Stomach (tissue), 4 donors: ENCODE measurements around the gene TRIM60.

Experiments
- POLR2A ChIP-seq, 4 donors: fragments of 450-650 bp; IDR thresholded peaks; one replicate each; pipeline ENCODE4 v1.6.1; 2016; ENCODE audit warnings: antibody characterized with exemption in 4 of 4, control low read depth in 2 of 4, mild to moderate bottlenecking in 1 of 4, moderate library complexity in 1 of 4
- POLR2AphosphoS5 ChIP-seq, 3 donors: sonication (generic); formaldehyde crosslinking; IDR thresholded peaks; one replicate each; pipeline ENCODE4 v1.6.1; 2016; ENCODE audit warnings: antibody characterized with exemption in 3 of 3
- TF ChIP-seq, protein P1 (sequence below), 7 experiments: fragments of 450-650 bp in 4 of 7; fragments of 200-600 bp in 3 of 7; sonication (generic) in 3 of 7; IDR thresholded peaks; one replicate each; pipeline ENCODE4 v1.5.1; 2016 to 2019; ENCODE audit warnings: antibody characterized with exemption in 7 of 7, control low read depth in 2 of 7, mild to moderate bottlenecking in 1 of 7

- TF ChIP-seq, protein P1, sequence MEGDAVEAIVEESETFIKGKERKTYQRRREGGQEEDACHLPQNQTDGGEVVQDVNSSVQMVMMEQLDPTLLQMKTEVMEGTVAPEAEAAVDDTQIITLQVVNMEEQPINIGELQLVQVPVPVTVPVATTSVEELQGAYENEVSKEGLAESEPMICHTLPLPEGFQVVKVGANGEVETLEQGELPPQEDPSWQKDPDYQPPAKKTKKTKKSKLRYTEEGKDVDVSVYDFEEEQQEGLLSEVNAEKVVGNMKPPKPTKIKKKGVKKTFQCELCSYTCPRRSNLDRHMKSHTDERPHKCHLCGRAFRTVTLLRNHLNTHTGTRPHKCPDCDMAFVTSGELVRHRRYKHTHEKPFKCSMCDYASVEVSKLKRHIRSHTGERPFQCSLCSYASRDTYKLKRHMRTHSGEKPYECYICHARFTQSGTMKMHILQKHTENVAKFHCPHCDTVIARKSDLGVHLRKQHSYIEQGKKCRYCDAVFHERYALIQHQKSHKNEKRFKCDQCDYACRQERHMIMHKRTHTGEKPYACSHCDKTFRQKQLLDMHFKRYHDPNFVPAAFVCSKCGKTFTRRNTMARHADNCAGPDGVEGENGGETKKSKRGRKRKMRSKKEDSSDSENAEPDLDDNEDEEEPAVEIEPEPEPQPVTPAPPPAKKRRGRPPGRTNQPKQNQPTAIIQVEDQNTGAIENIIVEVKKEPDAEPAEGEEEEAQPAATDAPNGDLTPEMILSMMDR (IDR thresholded peaks at IDR 0.05), result no peak
- TF ChIP-seq POLR2A (IDR thresholded peaks at IDR 0.05) (no peak), POLR2AphosphoS5 (IDR thresholded peaks at IDR 0.05) (no peak)
These were observed 29.1 kb downstream of the TRIM60 start for GRCh38 chr4:165060938-165061337.
